IPS-11a (cell line): ENCODE measurements around the gene BRD1.

ENCODE experiments used
- H3K4me3 ChIP-seq: one replicate; pipeline ENCODE4 v1.5.1; 2013; ENCODE audit warnings: low read depth, low read length, control low read depth

BRD1 gene

GRCh38 chr22:49733631-49734030 is 94.0 kb downstream of the BRD1 start:
- no peak overlapping the region for H3K4me3 ChIP-seq

DNA sequence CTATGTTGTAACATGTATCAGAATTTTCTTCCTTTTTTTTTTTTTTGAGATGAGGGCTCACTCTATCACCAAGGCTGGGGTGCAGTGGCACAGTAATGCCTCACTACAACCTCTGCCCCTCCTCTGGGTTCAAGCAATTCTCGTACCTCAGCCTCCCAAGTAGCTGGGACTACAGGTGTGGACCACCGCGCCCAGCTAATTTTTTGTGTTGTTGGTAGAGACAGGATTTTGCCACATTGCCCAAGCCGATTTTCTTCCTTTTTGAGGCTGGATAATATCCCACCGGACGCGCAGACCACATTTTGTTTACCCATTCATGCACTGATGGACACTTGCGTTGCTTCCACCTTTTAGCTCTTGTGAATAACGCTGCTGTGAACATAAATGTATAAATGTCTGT is 97.0 kb downstream of the BRD1 start:
- no peak overlapping the region for H3K4me3 ChIP-seq

DNA sequence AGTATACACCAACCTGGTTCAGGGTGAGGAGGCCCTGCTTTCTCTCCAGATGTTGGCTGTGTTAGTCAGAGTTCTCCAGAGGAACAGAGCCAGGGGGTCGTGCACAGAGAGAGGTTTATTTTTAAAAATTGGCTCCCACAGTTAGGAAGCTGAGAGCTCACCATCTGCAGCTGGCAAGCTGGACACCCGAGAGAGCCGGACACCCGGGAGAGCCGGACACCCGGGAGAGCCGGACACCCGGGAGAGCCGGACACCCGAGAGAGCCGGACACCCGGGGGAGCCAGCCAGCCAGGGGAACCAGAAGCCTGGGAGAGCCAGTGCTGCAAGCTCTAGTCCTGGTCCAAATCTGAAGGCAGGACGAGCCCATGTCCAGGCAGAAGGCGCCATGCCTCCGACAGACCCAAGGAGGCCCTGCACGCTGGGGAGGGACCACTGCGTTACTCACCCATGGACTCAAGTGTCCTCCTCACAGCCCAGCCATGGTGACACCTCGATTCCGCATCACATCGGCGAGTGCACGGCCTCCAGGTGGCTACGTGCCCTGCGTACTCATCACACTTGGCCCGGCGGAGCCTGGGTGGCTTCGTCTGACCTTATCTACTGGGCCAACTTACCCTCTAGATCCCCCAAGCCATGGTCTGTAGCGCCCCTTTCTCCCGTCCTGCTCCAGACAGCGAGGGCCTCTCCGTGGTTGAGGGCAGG is 99.0 kb downstream of the BRD1 start:
- H3K4me3 ChIP-seq: no peak overlapping the region

DNA sequence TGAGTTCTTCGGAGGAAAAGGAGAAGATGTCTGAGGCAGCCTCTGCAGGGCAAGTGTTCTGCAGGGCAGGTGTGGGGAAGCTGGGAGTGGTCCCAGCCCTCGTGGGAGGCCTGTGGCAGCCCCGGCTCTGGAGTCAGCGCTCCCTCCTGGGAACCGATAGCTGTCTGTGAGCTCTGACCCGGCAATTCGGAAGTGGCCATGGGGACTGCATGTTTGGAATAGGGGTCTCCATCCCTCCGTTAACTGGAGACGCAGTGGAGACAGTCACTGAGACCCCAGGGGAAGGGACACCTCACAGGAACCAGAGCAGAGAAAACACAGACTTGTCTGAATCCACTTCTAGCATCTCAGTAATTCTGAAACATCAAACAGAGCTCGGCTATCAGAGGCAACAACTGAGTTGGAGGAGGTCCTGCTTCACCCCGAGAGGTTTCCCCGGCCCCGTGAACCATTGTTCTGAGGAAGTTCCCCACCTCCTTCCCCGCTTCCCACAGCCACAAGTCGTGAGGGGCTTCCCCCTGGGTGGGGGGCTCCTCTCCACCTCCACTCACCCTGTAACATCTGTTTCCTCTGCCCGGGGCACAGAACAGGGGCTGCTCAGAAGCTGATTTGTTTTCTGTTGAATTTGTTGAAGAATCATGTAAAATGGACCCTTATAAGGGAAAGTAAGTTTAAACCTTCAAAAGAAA is 99.6 kb downstream of the BRD1 start:
- no peak overlapping the region for H3K4me3 ChIP-seq

DNA sequence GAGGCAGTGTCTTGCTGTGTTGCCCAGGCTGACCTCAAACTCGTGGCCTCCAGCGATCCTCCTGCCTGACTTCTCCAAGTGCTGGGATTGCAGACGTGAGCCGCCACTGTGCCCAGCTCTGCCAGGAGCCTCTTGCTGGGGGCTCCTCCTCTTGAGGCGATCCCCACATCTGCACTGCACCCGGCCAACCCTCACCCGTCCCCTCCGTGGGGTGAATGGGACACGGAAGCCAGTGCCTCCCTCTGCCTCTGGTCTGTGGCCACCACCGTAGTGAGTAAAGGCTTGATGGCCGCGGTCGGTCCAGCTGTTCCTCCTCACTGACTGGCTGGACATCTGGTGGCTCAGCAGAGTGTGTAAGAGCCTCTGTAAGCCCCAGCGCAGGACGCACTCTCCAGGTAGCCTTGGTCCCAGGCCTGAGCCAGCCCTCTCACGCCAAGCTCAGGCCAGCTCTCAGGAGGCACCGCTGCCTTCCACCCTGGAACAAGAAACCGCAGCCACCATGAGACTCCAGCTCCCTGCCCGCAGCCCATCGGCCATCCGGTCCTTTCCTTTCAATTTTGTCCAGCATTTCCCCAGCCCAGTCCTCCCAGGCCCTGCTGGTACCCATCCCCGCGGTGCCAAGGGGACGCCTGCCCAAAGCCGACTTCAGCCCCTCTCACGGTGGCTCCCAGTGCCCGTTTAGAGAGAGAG is 100.3 kb downstream of the BRD1 start:
- H3K4me3 ChIP-seq: no peak overlapping the region

- H3K4me3 ChIP-seq: no peak overlapping the region
These were observed 101.0 kb downstream of the BRD1 start for GRCh38 chr22:49726701-49727101.

DNA sequence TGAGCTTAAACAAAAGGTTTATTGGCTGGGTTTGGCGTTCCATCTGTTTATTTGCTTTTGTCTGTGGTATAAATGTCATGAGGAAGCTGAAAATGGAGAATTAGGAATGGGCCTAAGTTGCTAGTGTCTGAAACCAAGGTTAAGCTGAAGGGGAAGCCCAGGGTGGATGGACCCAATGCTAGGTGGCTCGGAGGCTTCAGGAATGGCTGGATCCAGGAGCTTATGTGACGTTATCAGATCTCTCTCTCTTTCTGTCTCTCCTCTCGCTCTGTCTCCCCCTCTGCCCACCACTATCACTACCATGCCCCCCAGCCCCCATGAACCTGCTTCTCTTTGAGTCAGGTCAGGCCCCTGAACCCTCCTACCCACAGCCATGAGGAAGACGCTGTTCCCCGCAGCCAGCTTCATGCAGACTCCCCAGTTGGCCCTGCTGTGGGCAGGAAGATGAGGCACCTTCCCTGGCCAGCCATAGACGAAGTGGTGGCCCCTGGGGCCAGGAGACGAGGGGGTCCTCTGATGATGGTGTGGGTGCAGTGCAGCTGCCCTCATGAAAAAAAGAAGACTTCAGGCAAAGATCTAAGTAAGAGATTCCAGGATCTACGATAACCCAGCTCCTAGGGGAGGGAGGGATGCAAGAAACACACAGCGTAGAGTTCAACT is 101.5 kb downstream of the BRD1 start:
- H3K4me3 ChIP-seq: no peak overlapping the region

DNA sequence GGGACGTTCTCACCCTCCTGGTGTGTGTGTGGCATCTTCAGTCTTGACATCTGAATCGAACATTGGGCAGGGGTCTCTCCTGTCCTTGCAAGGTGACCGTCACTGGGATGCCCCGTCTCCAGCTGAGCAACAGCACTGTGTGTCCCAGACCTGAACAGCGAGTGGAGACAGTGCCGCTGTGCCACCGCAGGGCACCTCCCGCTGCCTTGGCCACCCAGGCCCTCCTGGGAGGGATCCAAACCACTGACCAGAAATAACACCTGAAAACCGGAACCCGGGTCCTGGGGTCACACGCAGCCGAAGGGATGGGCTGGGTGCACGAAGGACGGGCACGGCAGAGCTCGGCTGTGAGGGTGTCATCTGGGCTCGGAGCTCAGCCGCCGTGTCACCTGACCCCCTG is 102.2 kb downstream of the BRD1 start:
- no peak overlapping the region for H3K4me3 ChIP-seq

DNA sequence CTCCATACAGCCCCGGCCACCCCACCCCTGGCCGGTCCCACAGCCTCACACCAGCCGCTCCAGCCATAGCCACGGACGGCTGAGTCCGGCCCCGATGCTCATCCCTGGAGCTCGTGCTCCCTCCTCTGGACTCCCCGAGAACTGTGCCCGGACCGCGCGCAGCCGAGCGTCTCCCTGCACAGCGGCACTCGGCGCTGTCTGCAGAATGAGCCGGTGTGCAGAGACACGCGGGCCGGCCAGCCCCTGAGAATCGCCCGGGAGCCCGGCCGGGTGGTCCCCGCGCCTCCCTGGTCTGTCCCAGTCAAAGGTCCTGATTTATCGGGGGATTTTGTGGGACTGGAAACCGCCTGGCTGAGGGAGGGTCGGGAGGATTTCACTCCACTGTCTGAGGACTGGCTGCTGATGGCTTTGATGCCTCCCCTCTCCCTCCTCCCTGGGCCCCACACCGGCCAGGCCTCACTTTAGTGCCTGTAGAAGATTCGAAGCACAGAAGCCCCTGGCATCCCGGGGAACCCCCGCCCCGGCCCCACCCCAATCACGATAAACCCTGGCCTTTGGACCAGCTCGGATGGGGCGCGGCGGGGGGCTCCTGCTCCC is 102.7 kb downstream of the BRD1 start:
- no peak overlapping the region for H3K4me3 ChIP-seq

DNA sequence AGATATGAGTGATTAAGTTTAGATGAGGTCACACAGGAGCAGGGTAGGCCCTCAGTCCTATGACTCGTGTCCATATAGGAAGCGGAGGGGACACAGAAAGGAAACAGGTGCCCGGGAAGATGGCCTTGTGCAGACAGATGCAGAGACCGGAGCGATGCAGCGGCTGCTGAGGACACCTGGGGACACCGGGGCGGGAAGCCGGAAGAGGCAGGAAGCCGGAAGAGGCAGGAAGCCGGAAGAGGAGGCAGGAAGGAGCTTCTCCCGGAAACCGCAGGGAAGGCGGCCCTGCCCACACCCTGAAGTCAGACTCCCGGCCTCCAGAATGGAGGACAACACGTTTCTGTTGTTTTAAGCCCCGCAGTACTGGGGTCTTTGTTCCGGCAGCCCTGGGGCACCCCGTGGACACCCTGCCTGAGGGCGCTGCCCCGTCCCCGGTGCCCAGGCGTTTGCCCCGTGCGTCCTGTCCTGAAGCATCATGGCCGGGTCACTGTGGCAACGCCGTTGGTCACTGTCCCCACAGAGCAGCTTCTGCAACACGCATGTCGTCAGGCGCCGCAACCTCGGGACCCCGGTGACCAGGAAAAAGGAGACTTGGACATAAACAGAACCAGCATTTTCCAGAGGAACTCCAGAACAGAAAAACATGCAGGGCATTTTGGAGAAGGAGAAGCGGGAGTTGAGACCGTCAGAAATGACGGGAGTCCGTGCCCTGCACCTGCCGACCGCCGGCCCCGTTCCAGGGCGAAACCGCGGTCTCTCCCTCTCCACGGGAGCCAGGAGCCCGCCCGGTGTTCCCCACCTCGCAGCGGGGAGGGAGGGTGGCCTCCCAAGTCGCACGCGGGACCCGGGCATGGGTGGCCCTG is 103.4 kb downstream of the BRD1 start:
- no peak overlapping the region for H3K4me3 ChIP-seq

DNA sequence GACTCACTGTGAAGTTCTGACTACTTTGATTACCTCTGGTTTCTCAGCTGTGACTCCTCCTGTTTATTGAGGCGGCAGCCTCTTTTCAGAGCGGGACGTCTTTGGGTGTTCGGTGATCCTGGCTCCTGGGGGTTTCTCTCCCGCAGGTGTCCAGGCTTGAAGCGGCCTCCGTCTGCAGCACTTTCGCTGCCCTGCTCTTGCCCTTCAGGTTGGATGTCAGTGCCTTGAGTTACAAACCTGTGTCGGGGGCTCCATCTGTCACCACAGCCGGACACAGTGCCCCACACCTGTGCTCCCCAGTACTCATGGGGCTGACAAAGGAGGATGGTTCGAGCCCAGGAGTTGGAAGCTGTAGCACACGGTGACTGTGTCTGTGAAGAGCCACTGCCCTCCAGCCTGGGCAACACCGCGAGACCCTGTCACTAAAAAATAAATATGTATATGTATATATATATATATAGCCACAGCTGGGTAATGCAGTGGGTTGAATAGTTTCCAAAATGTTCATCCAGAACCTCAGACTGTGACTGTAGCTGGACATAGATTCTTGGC is 104.1 kb downstream of the BRD1 start:
- no peak overlapping the region for H3K4me3 ChIP-seq
